A549 (cell line): ENCODE data around the gene TNS1. TPM values are rescaled to one million over a fixed set of nuclear protein-coding genes. Genes with fewer than 3 reads are reported as not detected.

Experiments used
- ATAC-seq, 2 experiments: fragments of 200-7000 bp in 1 of 2; fragments of >200 bp in 1 of 2; cut with Nextera tagmentation in 1 of 2; cut with Tn5 transposase in 1 of 2; 3 replicates each; pipeline versions ENCODE4 v1.8.0 to v1.9.1; 2018 to 2020; ENCODE audit warnings: mild to moderate bottlenecking in 1 of 2, moderate library complexity in 1 of 2
- CTCF ChIA-PET: fragments of 300-600 bp; sonication (Branson Sonifier 250); formaldehyde crosslinking; extraction: SDS; loops from one replicate; lab custom pipeline; 2021; ENCODE audit warnings: antibody characterized with exemption, inconsistent platforms; lab: Yijun Ruan, JAX
- POLR2A ChIA-PET: fragments of 350-600 bp; formaldehyde crosslinking; extraction: SDS; loops from one replicate; lab custom pipeline; 2021; ENCODE audit warnings: antibody characterized with exemption, inconsistent platforms; lab: Yijun Ruan, JAX
- DNase-seq, 2 experiments: peaks; one replicate each; pipeline versions ENCODE4 v3.0.0 to v3.0.0-alpha.2; 2011 to 2016; ENCODE audit warnings: low read depth in 1 of 2, low spot score in 1 of 2
- FAIRE-seq: peaks from 2 replicates; lab custom pipeline; 2011; peaks lifted over from hg19 to GRCh38; lab: Jason Lieb, UNC
- H3K27ac ChIP-seq, 2 experiments: fragments of >200 bp; sonication (Bioruptor Twin); formaldehyde crosslinking; 3 replicates each; pipeline ENCODE4 v1.5.1; 2016 to 2017
- H3K4me1 ChIP-seq: fragments of >200 bp; sonication (Bioruptor Twin); formaldehyde crosslinking; 3 replicates; pipeline ENCODE4 v1.6.1; 2016
- H3K4me2 ChIP-seq: fragments of >200 bp; sonication (Bioruptor Twin); formaldehyde crosslinking; 3 replicates; pipeline ENCODE4 v1.6.1; 2016
- H3K4me3 ChIP-seq: fragments of >200 bp; sonication (Bioruptor Twin); formaldehyde crosslinking; 3 replicates; pipeline ENCODE4 v1.5.1; 2016
- H3K9me3 ChIP-seq: fragments of >200 bp; sonication (Bioruptor Twin); formaldehyde crosslinking; 3 replicates; pipeline ENCODE4 v1.6.1; 2016
- BHLHE40 ChIP-seq: IDR thresholded peaks from 2 replicates; pipeline ENCODE4 v1.6.1; 2012; ENCODE audit warnings: low read depth, low read length, inconsistent platforms
- CBX2 ChIP-seq: fragments of 200-600 bp; sonication (generic); IDR thresholded peaks from 2 replicates; pipeline ENCODE4 v1.6.1; 2016; ENCODE audit warnings: low read depth, mild to moderate bottlenecking, borderline replicate concordance
- CBX8 ChIP-seq: fragments of 200-600 bp; sonication (generic); IDR thresholded peaks from 2 replicates; pipeline ENCODE4 v1.6.1; 2016
- CEBPB ChIP-seq, 2 experiments: fragments of >200 bp in 1 of 2; sonication (Bioruptor Twin) in 1 of 2; formaldehyde crosslinking in 1 of 2; IDR thresholded peaks; 2 replicates each; pipeline ENCODE4 v1.6.1; 2012 to 2016
- CHD4 ChIP-seq: fragments of 200-600 bp; sonication (generic); IDR thresholded peaks from 2 replicates; pipeline ENCODE4 v1.6.1; 2016; ENCODE audit warnings: antibody characterized with exemption, mild to moderate bottlenecking, borderline replicate concordance
- EHMT2 ChIP-seq: fragments of 200-600 bp; sonication (generic); IDR thresholded peaks from 2 replicates; pipeline ENCODE4 v1.6.1; 2016; ENCODE audit warnings: antibody characterized with exemption, low read depth, mild to moderate bottlenecking, moderate library complexity
- EP300 ChIP-seq, 2 experiments: fragments of >200 bp; sonication (Bioruptor Twin); formaldehyde crosslinking; IDR thresholded peaks; 2 replicates in 1 of 2; 3 replicates in 1 of 2; pipeline ENCODE4 v1.6.1; 2016 to 2017
- ESRRA ChIP-seq: fragments of 150-350 bp; IDR thresholded peaks from 2 replicates; pipeline ENCODE4 v1.6.1; 2014; ENCODE audit warnings: mild to moderate bottlenecking, low read length, borderline replicate concordance
- FOSB ChIP-seq: fragments of 250-450 bp; sonication (Bioruptor Pico); IDR thresholded peaks from 2 replicates; pipeline ENCODE4 v1.5.0; 2020; ENCODE audit warnings: mild to moderate bottlenecking, moderate library complexity
- HDAC2 ChIP-seq: fragments of 200-600 bp; sonication (generic); IDR thresholded peaks from 2 replicates; pipeline ENCODE4 v1.6.1; 2016
- HOXB5 ChIP-seq: fragments of 250-450 bp; sonication (Bioruptor Pico); IDR thresholded peaks from 2 replicates; pipeline ENCODE4 v1.5.0; 2020; ENCODE audit warnings: mild to moderate bottlenecking, moderate library complexity
- JUNB ChIP-seq: fragments of >200 bp; sonication (Bioruptor Twin); formaldehyde crosslinking; IDR thresholded peaks from 2 replicates; pipeline ENCODE4 v1.6.1; 2016
- KDM5A ChIP-seq: fragments of 200-600 bp; sonication (generic); IDR thresholded peaks from 2 replicates; pipeline ENCODE4 v1.6.1; 2016; ENCODE audit warnings: antibody characterized with exemption, mild to moderate bottlenecking
- MAZ ChIP-seq: fragments of 150-350 bp; IDR thresholded peaks from 2 replicates; pipeline ENCODE4 v1.6.1; 2014; ENCODE audit warnings: antibody characterized with exemption, low read depth, low read length, borderline replicate concordance
- NFE2L2 ChIP-seq: fragments of 150-350 bp; conservative IDR thresholded peaks from 2 replicates; pipeline ENCODE4 v1.6.1; 2014; ENCODE audit warnings: low read length
- NPAS2 ChIP-seq: fragments of 250-450 bp; sonication (Bioruptor Pico); IDR thresholded peaks from 2 replicates; pipeline ENCODE4 v1.8.0; 2022; ENCODE audit warnings: mild to moderate bottlenecking, moderate library complexity, borderline replicate concordance
- NR3C1 ChIP-seq: fragments of >200 bp; sonication (Bioruptor Twin); formaldehyde crosslinking; IDR thresholded peaks from 3 replicates; pipeline ENCODE4 v1.6.1; 2017
- PHF8 ChIP-seq: fragments of 200-600 bp; sonication (generic); IDR thresholded peaks from 2 replicates; pipeline ENCODE4 v1.6.1; 2016; ENCODE audit warnings: low read depth, mild to moderate bottlenecking, antibody characterized with exemption, moderate library complexity, borderline replicate concordance
- POLR2AphosphoS2 ChIP-seq: conservative IDR thresholded peaks from 2 replicates; pipeline ENCODE4 v1.6.1; 2012; ENCODE audit warnings: low read length, improper control_type of control experiment, inconsistent platforms
- RARB ChIP-seq: fragments of 250-450 bp; sonication (Bioruptor Pico); IDR thresholded peaks from 2 replicates; pipeline ENCODE4 v1.8.0; 2021; ENCODE audit warnings: mild to moderate bottlenecking, moderate library complexity
- RNF2 ChIP-seq: fragments of 200-600 bp; sonication (generic); IDR thresholded peaks from 2 replicates; pipeline ENCODE4 v1.6.1; 2016; ENCODE audit warnings: low read depth, mild to moderate bottlenecking, antibody characterized with exemption, moderate library complexity, borderline replicate concordance
- SMC3 ChIP-seq: fragments of >200 bp; sonication (Bioruptor Twin); formaldehyde crosslinking; IDR thresholded peaks from 3 replicates; pipeline ENCODE4 v1.6.1; 2018; ENCODE audit warnings: inconsistent platforms
- ZFP36 ChIP-seq: fragments of 450-650 bp; IDR thresholded peaks from 2 replicates; pipeline ENCODE4 v1.6.1; 2014; ENCODE audit warnings: borderline replicate concordance; ENCODE audit not compliant: partially characterized antibody
- ZSCAN20 ChIP-seq: fragments of 250-450 bp; sonication (Bioruptor Pico); IDR thresholded peaks from 2 replicates; pipeline ENCODE4 v1.8.0; 2022; ENCODE audit warnings: mild to moderate bottlenecking, moderate library complexity
- WGBS: methylation state at CpG from one replicate; pipeline ENCODE4 v1.1.6; 2017; ENCODE audit errors: missing lambda C conversion rate; 5-methylcytosine and 5-hydroxymethylcytosine counted together
- polyA plus RNA-seq, 4 experiments: library from polyadenylated mRNA; depleted of rRNA in 3 of 4; stranded (reverse); fragments of >200 nt; fragmentation: RNase III in 1 of 4; extraction: RNeasy Plus Mini Kit Qiagen cat#74134 plus additional on column Dnase treatment in 1 of 4; gene quantifications; 2 replicates in 3 of 4; 3 replicates in 1 of 4; pipeline ENCODE4 v1.2.3, GENCODE V29; 2011 to 2017
- TF ChIP-seq, protein P1 (sequence below): IDR thresholded peaks from 2 replicates; pipeline ENCODE4 v1.6.1; 2012
- TF ChIP-seq, protein P2 (sequence below): fragments of 450-650 bp; IDR thresholded peaks from 2 replicates; pipeline ENCODE4 v1.6.1; 2014; ENCODE audit warnings: antibody characterized with exemption
- TF ChIP-seq, protein P3 (sequence below): fragments of 250-450 bp; sonication (Bioruptor Pico); IDR thresholded peaks from 2 replicates; pipeline ENCODE4 v1.5.0; 2020; ENCODE audit warnings: low read depth, mild to moderate bottlenecking, moderate library complexity
- TF ChIP-seq, protein P4 (sequence below): fragments of >200 bp; sonication (Bioruptor Twin); formaldehyde crosslinking; IDR thresholded peaks from 2 replicates; pipeline ENCODE4 v1.6.1; 2016

TNS1 gene
- polyA plus RNA-seq, 2 of the 4 experiments (the other 2 are of a cell fraction) = 4.9 to 10.6 TPM

DNA sequence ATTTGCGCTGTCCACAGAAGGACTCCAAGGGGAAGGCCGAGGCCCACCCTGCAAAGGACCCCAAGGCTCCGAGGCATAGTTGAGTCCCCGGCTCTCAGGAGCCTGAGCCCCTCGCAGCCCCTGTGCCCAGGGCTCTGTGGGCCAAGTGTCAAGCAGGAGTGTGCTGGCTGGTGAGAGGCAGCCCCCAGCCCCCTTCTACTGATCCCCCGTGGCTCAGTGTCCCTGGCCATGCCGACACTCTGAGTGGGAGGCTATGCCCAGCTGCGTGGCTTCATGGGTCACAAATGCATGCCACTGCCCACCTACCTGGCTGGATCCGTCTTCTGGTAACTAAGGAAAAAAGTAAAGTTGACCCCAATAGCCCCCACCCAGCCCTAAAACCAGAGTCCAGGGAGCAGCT lies 172.7 kb downstream of the TNS1 start:
- FAIRE-seq (no peak), DNase-seq (no peak), ATAC-seq (no peak)
- Histone ChIP-seq H3K4me3 (no peak overlapping the region), H3K4me2 (no peak overlapping the region), H3K9me3 (no peaks in the 10 kb centered on the region), H3K27ac (no peak overlapping the region), H3K4me1 (no peaks in the 10 kb centered on the region)
- WGBS = 71% methylated on average over 7 of the region's 9 CpGs
- ChIA-PET CTCF (interaction anchor here (1.1 to 1.4 kb wide), 4 partner anchors 20 to 239 kb away, joined by 3 to 5 read pairs (median 4); partner anchors contain the start of gene RUFY4), POLR2A (no interaction called here)
- TF ChIP-seq NPAS2 (CRISPR knock-in tag) (no peak), FOSB (CRISPR knock-in tag) (no peak), EP300 (IDR thresholded peaks at IDR 0.05) (no peak), KDM5A (no peak), HOXB5 (no peak), JUNB (no peak)
- TF ChIP-seq, protein P1, sequence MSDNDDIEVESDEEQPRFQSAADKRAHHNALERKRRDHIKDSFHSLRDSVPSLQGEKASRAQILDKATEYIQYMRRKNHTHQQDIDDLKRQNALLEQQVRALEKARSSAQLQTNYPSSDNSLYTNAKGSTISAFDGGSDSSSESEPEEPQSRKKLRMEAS = no peak

DNA sequence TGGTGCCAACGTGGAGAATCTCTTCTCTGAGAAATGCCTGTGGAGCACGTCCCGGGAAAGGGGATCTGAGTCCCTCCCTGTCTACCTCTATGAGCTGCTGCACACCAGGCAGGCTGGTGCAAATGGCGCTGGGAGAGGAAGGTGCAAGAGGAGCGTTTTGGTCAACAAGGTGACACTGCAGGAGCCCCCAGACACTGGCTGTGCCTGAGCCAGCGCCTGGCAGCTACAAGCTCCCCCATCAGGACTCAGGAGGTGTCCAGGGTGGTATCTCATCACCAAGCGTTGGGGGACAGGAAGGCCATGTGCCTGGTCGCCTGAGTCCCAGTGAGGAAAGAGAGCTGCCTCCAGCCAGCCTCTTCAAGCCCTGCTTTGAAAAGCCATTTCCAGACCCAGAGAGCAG lies 173.4 kb downstream of the TNS1 start:
- CTCF ChIA-PET = interaction anchor here (1.3 kb wide), 1 partner anchor 57 kb away, joined by 4 read pairs; no protein-coding TSS in a partner anchor
- Histone ChIP-seq H3K9me3 (no peaks in the 10 kb centered on the region), H3K4me1 (no peaks in the 10 kb centered on the region), H3K4me2 (no peak overlapping the region), H3K27ac (no peak overlapping the region), H3K4me3 (no peak overlapping the region)
- TF ChIP-seq EP300 (IDR thresholded peaks at IDR 0.05) (no peak), RNF2 (no peak), RARB (CRISPR knock-in tag) (no peak), KDM5A (no peak), EHMT2 (no peak), NR3C1 (no peak), ESRRA (no peak), CBX2 (no peak), CHD4 (no peak), HOXB5 (no peak), ZSCAN20 (no peak), HDAC2 (no peak)
- TF ChIP-seq, protein P2, sequence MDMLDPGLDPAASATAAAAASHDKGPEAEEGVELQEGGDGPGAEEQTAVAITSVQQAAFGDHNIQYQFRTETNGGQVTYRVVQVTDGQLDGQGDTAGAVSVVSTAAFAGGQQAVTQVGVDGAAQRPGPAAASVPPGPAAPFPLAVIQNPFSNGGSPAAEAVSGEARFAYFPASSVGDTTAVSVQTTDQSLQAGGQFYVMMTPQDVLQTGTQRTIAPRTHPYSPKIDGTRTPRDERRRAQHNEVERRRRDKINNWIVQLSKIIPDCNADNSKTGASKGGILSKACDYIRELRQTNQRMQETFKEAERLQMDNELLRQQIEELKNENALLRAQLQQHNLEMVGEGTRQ = no peak
- TF ChIP-seq, protein P3, sequence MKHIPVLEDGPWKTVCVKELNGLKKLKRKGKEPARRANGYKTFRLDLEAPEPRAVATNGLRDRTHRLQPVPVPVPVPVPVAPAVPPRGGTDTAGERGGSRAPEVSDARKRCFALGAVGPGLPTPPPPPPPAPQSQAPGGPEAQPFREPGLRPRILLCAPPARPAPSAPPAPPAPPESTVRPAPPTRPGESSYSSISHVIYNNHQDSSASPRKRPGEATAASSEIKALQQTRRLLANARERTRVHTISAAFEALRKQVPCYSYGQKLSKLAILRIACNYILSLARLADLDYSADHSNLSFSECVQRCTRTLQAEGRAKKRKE (CRISPR knock-in tag) = no peak
- FAIRE-seq (no peak), ATAC-seq (no peak), DNase-seq (no peak)
- POLR2A ChIA-PET = no interaction called here
- 52% methylated on average over 7 of the region's 8 CpGs for WGBS

DNA sequence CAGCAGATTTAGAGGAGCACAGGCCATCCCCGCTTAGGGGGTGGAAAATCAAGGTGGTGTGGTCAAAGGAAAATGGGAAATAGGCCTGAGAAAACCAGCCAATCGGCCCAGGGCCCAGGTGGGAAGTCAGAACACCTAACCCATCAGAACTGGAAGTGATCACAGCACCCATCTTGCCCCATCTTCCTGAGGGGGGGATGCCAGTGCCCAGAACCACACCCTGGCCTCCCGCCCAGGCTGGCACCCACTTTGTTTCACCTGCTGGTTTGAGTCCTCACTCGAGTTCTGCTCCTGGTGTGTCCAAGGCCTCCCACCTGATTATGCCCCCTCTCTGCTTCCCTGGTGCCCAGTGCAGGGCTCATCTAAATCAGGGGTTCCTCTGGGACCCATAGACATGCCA lies 174.5 kb downstream of the TNS1 start:
- no peak for TF ChIP-seq MAZ
- TF ChIP-seq JUNB = no peak
- no peak for TF ChIP-seq EHMT2
- TF ChIP-seq ESRRA = no peak
- no peak for TF ChIP-seq NR3C1
- TF ChIP-seq NPAS2 (CRISPR knock-in tag) = no peak
- TF ChIP-seq CHD4 = no peak
- TF ChIP-seq, protein P4, sequence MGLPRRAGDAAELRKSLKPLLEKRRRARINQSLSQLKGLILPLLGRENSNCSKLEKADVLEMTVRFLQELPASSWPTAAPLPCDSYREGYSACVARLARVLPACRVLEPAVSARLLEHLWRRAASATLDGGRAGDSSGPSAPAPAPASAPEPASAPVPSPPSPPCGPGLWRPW = no peak
- no peak for TF ChIP-seq CBX8
- TF ChIP-seq CEBPB (IDR thresholded peaks at IDR 0.05) = no peak
- no peak for TF ChIP-seq BHLHE40
- no peak for TF ChIP-seq NFE2L2
- TF ChIP-seq PHF8 = no peak
- TF ChIP-seq ZFP36 = no peak
- TF ChIP-seq SMC3 = no peak
- TF ChIP-seq RNF2 = no peak
- TF ChIP-seq POLR2AphosphoS2 = no peak
- TF ChIP-seq, protein P1 = no peak
- no peak for TF ChIP-seq RARB (CRISPR knock-in tag)
- no peak for TF ChIP-seq ZSCAN20
- no peak for ATAC-seq
- no peak overlapping the region for H3K4me3 ChIP-seq
- no peak overlapping the region for H3K4me2 ChIP-seq
- H3K27ac ChIP-seq = no peak overlapping the region
- no peaks in the 10 kb centered on the region for H3K4me1 ChIP-seq
- WGBS = 49% methylated on average over 4 of the region's 4 CpGs
- POLR2A ChIA-PET = no interaction called here
- FAIRE-seq = no peak
- H3K9me3 ChIP-seq = no peaks in the 10 kb centered on the region
- no peak for DNase-seq
- CTCF ChIA-PET = interaction anchor here (0.6 kb wide), 1 partner anchor 24 kb away, joined by 4 read pairs; no protein-coding TSS in a partner anchor
